ENCODE data around the gene TSACC.

TSACC gene

GRCh38 chr1:156372876-156373275 is 34.5 kb downstream of the TSACC start:
- H3K27ac ChIP-seq: no peak overlapping the region
- H2AFZ ChIP-seq: no peak overlapping the region
- H3K4me1 ChIP-seq: peaks cover 4% of the 10 kb centered on the region
- no peaks in the 10 kb centered on the region for H3K9me3 ChIP-seq (ENCODE audit: control insufficient read depth, low read length)
- no peaks in the 10 kb centered on the region for H3K27me3 ChIP-seq (ENCODE audit: control insufficient read depth, insufficient read depth, low read length)
- no peak overlapping the region for H3K4me2 ChIP-seq (ENCODE audit: low read length)
- no peaks in the 10 kb centered on the region for H3K36me3 ChIP-seq (ENCODE audit: control insufficient read depth, insufficient read depth, low read length)
- H3K9ac ChIP-seq: no peak overlapping the region
- no peaks in the 10 kb centered on the region for H3K79me2 ChIP-seq
- no peak overlapping the region for H3K4me3 ChIP-seq (ENCODE audit: low read depth, low read length)
- no peak for TF ChIP-seq CTCF (IDR thresholded peaks at IDR 0.05)

GRCh38 chr1:156373546-156373945 is 35.2 kb downstream of the TSACC start:
- Histone ChIP-seq H3K27me3 (ENCODE audit: control insufficient read depth, insufficient read depth, low read length) (no peaks in the 10 kb centered on the region), H3K4me3 (ENCODE audit: low read depth, low read length) (no peak overlapping the region), H3K9me3 (ENCODE audit: control insufficient read depth, low read length) (no peaks in the 10 kb centered on the region), H3K9ac (no peak overlapping the region), H3K36me3 (ENCODE audit: control insufficient read depth, insufficient read depth, low read length) (no peaks in the 10 kb centered on the region), H3K79me2 (no peaks in the 10 kb centered on the region), H3K27ac (no peak overlapping the region), H3K4me1 (peaks cover 2% of the 10 kb centered on the region), H3K4me2 (ENCODE audit: low read length) (no peak overlapping the region), H2AFZ (no peak overlapping the region)
- TF ChIP-seq CTCF (IDR thresholded peaks at IDR 0.05): no peak

- Histone ChIP-seq H2AFZ (no peak overlapping the region), H3K9me3 (ENCODE audit: control insufficient read depth, low read length) (no peaks in the 10 kb centered on the region), H3K36me3 (ENCODE audit: control insufficient read depth, insufficient read depth, low read length) (no peaks in the 10 kb centered on the region), H3K4me3 (ENCODE audit: low read depth, low read length) (no peak overlapping the region), H3K4me2 (ENCODE audit: low read length) (no peak overlapping the region), H3K27me3 (ENCODE audit: control insufficient read depth, insufficient read depth, low read length) (no peaks in the 10 kb centered on the region), H3K79me2 (no peaks in the 10 kb centered on the region), H3K27ac (no peak overlapping the region), H3K4me1 (no peaks in the 10 kb centered on the region), H3K9ac (no peak overlapping the region)
- no peak for TF ChIP-seq CTCF (IDR thresholded peaks at IDR 0.05)
Measured at GRCh38 chr1:156376146-156376545, 37.8 kb downstream of the TSACC start.

GRCh38 chr1:156376958-156377919 is 38.9 kb downstream of the TSACC start:
- Histone ChIP-seq H3K4me1 (no peaks in the 10 kb centered on the region), H3K4me2 (ENCODE audit: low read length) (no peak overlapping the region), H3K27ac (no peak overlapping the region), H3K4me3 (ENCODE audit: low read depth, low read length) (no peak overlapping the region), H3K9ac (no peak overlapping the region), H3K27me3 (ENCODE audit: control insufficient read depth, insufficient read depth, low read length) (no peaks in the 10 kb centered on the region), H3K79me2 (no peaks in the 10 kb centered on the region), H3K9me3 (ENCODE audit: control insufficient read depth, low read length) (no peaks in the 10 kb centered on the region), H2AFZ (no peak overlapping the region), H3K36me3 (ENCODE audit: control insufficient read depth, insufficient read depth, low read length) (no peaks in the 10 kb centered on the region)
- no peak for TF ChIP-seq CTCF (IDR thresholded peaks at IDR 0.05)

GRCh38 chr1:156378557-156378956 is 40.2 kb downstream of the TSACC start:
- Histone ChIP-seq H2AFZ (no peak overlapping the region), H3K79me2 (no peaks in the 10 kb centered on the region), H3K4me1 (no peaks in the 10 kb centered on the region), H3K4me3 (ENCODE audit: low read depth, low read length) (no peak overlapping the region), H3K27ac (no peak overlapping the region), H3K9ac (no peak overlapping the region), H3K4me2 (ENCODE audit: low read length) (no peak overlapping the region), H3K36me3 (ENCODE audit: control insufficient read depth, insufficient read depth, low read length) (no peaks in the 10 kb centered on the region), H3K9me3 (ENCODE audit: control insufficient read depth, low read length) (no peaks in the 10 kb centered on the region), H3K27me3 (ENCODE audit: control insufficient read depth, insufficient read depth, low read length) (no peaks in the 10 kb centered on the region)
- no peak for TF ChIP-seq CTCF (IDR thresholded peaks at IDR 0.05)

All from parathyroid adenoma (tissue), 2 donors.